Measurements from ENCODE around the gene ASB5.

The ASB5 gene

GRCh38 chr4:176187624-176188023, 81.4 kb downstream of the ASB5 start:
- no peak overlapping the region for H3K4me3 ChIP-seq (ENCODE audit: low read length, poor library complexity, severe bottlenecking)
- H3K9me3 ChIP-seq (ENCODE audit: insufficient read depth, low read depth, low read length): no peaks in the 10 kb centered on the region
- H3K4me1 ChIP-seq (ENCODE audit: insufficient read depth, low read length, poor library complexity, severe bottlenecking): no peaks in the 10 kb centered on the region
- H3K4me2 ChIP-seq (ENCODE audit: low read depth, low read length, poor library complexity, severe bottlenecking): no peak overlapping the region
- H3K9ac ChIP-seq (ENCODE audit: low read depth, low read length, poor library complexity, severe bottlenecking): no peak overlapping the region
- H3K79me2 ChIP-seq (ENCODE audit: insufficient read depth, low read length): no peaks in the 10 kb centered on the region
- no peaks in the 10 kb centered on the region for H3K27me3 ChIP-seq (ENCODE audit: insufficient read depth, low read length, poor library complexity, severe bottlenecking)
- no peaks in the 10 kb centered on the region for H3K36me3 ChIP-seq (ENCODE audit: insufficient read depth, low read length)
- H3F3A ChIP-seq (ENCODE audit: low read depth): no peaks in the 10 kb centered on the region
- no peak for TF ChIP-seq EZH2phosphoT487 (IDR thresholded peaks at IDR 0.05; ENCODE audit: borderline replicate concordance)
- TF ChIP-seq, protein P1, sequence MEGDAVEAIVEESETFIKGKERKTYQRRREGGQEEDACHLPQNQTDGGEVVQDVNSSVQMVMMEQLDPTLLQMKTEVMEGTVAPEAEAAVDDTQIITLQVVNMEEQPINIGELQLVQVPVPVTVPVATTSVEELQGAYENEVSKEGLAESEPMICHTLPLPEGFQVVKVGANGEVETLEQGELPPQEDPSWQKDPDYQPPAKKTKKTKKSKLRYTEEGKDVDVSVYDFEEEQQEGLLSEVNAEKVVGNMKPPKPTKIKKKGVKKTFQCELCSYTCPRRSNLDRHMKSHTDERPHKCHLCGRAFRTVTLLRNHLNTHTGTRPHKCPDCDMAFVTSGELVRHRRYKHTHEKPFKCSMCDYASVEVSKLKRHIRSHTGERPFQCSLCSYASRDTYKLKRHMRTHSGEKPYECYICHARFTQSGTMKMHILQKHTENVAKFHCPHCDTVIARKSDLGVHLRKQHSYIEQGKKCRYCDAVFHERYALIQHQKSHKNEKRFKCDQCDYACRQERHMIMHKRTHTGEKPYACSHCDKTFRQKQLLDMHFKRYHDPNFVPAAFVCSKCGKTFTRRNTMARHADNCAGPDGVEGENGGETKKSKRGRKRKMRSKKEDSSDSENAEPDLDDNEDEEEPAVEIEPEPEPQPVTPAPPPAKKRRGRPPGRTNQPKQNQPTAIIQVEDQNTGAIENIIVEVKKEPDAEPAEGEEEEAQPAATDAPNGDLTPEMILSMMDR (conservative IDR thresholded peaks at IDR 0.05; ENCODE audit: low read length): no peak
- no peaks in the 10 kb centered on the region for H4K20me1 ChIP-seq (ENCODE audit: insufficient read depth, low read length, poor library complexity, severe bottlenecking)
- no peak overlapping the region for H2AFZ ChIP-seq (ENCODE audit: low read length)
- no peaks in the 10 kb centered on the region for H3K9me2 ChIP-seq (replicated peaks; ENCODE audit: low read depth, low read length)

DNA sequence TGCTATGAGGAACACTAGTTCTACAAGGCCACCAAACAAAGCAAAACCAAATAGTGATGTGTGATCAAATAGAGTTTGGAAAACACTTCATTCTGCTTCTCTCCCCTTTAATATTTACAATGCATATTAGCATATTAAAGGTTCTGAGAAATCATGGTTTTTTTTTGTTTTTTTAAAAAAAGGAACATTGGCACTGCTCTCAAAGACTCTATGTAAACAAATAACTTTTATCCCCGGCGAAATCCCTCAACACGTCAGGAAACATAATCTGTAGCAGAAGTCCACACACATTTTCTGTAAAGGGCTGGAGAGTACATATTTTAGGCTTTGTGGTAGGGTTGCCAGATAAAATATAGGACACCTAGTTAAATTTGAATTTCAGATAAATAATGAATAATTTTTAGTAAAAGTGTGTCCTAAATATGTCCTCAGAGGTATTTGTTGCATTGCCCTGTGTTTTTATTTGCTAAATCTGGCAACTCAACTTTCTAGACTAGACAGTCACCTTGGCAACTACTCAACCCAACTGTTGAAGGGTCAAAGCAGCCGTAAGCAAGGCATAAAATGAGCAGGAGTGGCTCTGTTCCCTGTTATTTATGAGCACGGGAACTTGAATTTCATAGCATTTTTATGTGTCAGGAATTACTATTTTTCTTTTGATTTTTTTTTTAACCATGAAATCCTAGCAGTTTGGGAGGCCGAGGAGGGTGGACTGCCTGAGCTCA, 82.2 kb downstream of the ASB5 start:
- H3K36me3 ChIP-seq (ENCODE audit: insufficient read depth, low read length): no peaks in the 10 kb centered on the region
- no peaks in the 10 kb centered on the region for H3F3A ChIP-seq (ENCODE audit: low read depth)
- no peak for TF ChIP-seq EZH2phosphoT487 (IDR thresholded peaks at IDR 0.05; ENCODE audit: borderline replicate concordance)
- TF ChIP-seq, protein P1 (conservative IDR thresholded peaks at IDR 0.05; ENCODE audit: low read length): no peak
- no peaks in the 10 kb centered on the region for H3K9me2 ChIP-seq (replicated peaks; ENCODE audit: low read depth, low read length)
- no peaks in the 10 kb centered on the region for H3K79me2 ChIP-seq (ENCODE audit: insufficient read depth, low read length)
- no peaks in the 10 kb centered on the region for H3K4me1 ChIP-seq (ENCODE audit: insufficient read depth, low read length, poor library complexity, severe bottlenecking)
- no peak overlapping the region for H3K9ac ChIP-seq (ENCODE audit: low read depth, low read length, poor library complexity, severe bottlenecking)
- H3K4me3 ChIP-seq (ENCODE audit: low read length, poor library complexity, severe bottlenecking): no peak overlapping the region
- no peak overlapping the region for H2AFZ ChIP-seq (ENCODE audit: low read length)
- H3K4me2 ChIP-seq (ENCODE audit: low read depth, low read length, poor library complexity, severe bottlenecking): no peak overlapping the region
- H3K9me3 ChIP-seq (ENCODE audit: insufficient read depth, low read depth, low read length): no peaks in the 10 kb centered on the region
- H4K20me1 ChIP-seq (ENCODE audit: insufficient read depth, low read length, poor library complexity, severe bottlenecking): no peaks in the 10 kb centered on the region
- no peaks in the 10 kb centered on the region for H3K27me3 ChIP-seq (ENCODE audit: insufficient read depth, low read length, poor library complexity, severe bottlenecking)

DNA sequence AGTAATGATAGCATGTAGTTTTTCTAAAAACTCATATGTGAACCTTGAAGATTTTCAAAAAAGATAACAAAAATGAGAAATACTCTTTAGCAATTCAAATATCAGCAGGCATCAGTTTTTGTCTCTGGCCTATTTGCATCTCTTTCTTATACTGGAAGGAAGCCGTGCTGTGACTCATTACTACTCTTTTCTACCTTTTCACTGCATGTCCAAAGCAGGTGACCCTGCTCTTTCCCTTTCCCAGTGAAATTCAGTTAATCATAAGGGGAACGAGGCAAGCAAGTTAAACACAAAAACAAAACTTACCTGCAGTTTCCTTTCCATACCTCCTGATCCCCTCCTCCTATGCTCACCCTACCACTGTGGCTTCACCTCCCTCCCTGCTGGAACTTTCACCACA, 83.0 kb downstream of the ASB5 start:
- no peaks in the 10 kb centered on the region for H3K4me1 ChIP-seq (ENCODE audit: insufficient read depth, low read length, poor library complexity, severe bottlenecking)
- no peak overlapping the region for H3K4me2 ChIP-seq (ENCODE audit: low read depth, low read length, poor library complexity, severe bottlenecking)
- no peaks in the 10 kb centered on the region for H3K9me3 ChIP-seq (ENCODE audit: insufficient read depth, low read depth, low read length)
- no peaks in the 10 kb centered on the region for H3K27me3 ChIP-seq (ENCODE audit: insufficient read depth, low read length, poor library complexity, severe bottlenecking)
- no peaks in the 10 kb centered on the region for H3K9me2 ChIP-seq (replicated peaks; ENCODE audit: low read depth, low read length)
- no peaks in the 10 kb centered on the region for H3K36me3 ChIP-seq (ENCODE audit: insufficient read depth, low read length)
- no peaks in the 10 kb centered on the region for H3F3A ChIP-seq (ENCODE audit: low read depth)
- no peak for TF ChIP-seq EZH2phosphoT487 (IDR thresholded peaks at IDR 0.05; ENCODE audit: borderline replicate concordance)
- TF ChIP-seq, protein P1 (conservative IDR thresholded peaks at IDR 0.05; ENCODE audit: low read length): no peak
- H4K20me1 ChIP-seq (ENCODE audit: insufficient read depth, low read length, poor library complexity, severe bottlenecking): no peaks in the 10 kb centered on the region
- H3K4me3 ChIP-seq (ENCODE audit: low read length, poor library complexity, severe bottlenecking): no peak overlapping the region
- H3K9ac ChIP-seq (ENCODE audit: low read depth, low read length, poor library complexity, severe bottlenecking): no peak overlapping the region
- no peak overlapping the region for H2AFZ ChIP-seq (ENCODE audit: low read length)
- no peaks in the 10 kb centered on the region for H3K79me2 ChIP-seq (ENCODE audit: insufficient read depth, low read length)
